Kidney (tissue), 14 donors: ENCODE data around the gene WNT6. TPM values are rescaled to one million over a fixed set of nuclear protein-coding genes. Genes with fewer than 3 reads are reported as not detected.

Experiments used
- DNase-seq, 5 donors: peaks; one replicate each; pipeline ENCODE4 v3.0.0-alpha.2; 2013 to 2020
- FAIRE-seq: peaks from 2 replicates; lab custom pipeline; 2012; peaks lifted over from hg19 to GRCh38; lab: Jason Lieb, UNC
- H3K27ac ChIP-seq, 2 donors: one replicate each; pipeline ENCODE4 v1.7.0; 2013; ENCODE audit warnings: low read depth in 2 of 2, low read length in 2 of 2, inconsistent platforms in 1 of 2
- H3K27me3 ChIP-seq: one replicate; pipeline ENCODE4 v1.7.1; 2013; ENCODE audit warnings: low read length, inconsistent platforms; ENCODE audit not compliant: control insufficient read depth, insufficient read depth
- H3K36me3 ChIP-seq, 3 donors: one replicate each; pipeline versions ENCODE4 v1.7.0 to v1.7.1; 2013; ENCODE audit warnings: low read length in 3 of 3, control low read depth in 1 of 3, inconsistent platforms in 1 of 3; ENCODE audit not compliant: insufficient read depth in 3 of 3, control insufficient read depth in 2 of 3
- H3K4me1 ChIP-seq, 3 donors: one replicate each; pipeline versions ENCODE4 v1.7.0 to v1.7.1; 2013; ENCODE audit warnings: low read length in 3 of 3, inconsistent platforms in 1 of 3, low read depth in 1 of 3; ENCODE audit not compliant: control insufficient read depth in 2 of 3, insufficient read depth in 2 of 3
- H3K4me3 ChIP-seq, 3 donors: one replicate each; pipeline versions ENCODE4 v1.7.0 to v1.8.1; 2013; ENCODE audit warnings: low read length in 3 of 3, control low read depth in 1 of 3, inconsistent platforms in 1 of 3
- H3K9ac ChIP-seq, 3 donors: one replicate each; pipeline versions ENCODE4 v1.7.0 to v1.7.1; 2013; ENCODE audit warnings: low read length in 3 of 3, control low read depth in 1 of 3, inconsistent platforms in 1 of 3
- H3K9me3 ChIP-seq, 3 donors: one replicate each; pipeline versions ENCODE4 v1.7.0 to v1.7.1; 2013; ENCODE audit warnings: low read length in 3 of 3, control low read depth in 1 of 3, inconsistent platforms in 1 of 3; ENCODE audit not compliant: control insufficient read depth in 2 of 3, insufficient read depth in 1 of 3
- CTCF ChIP-seq: IDR thresholded peaks from 3 replicates; pipeline ENCODE4 v1.5.1; 2012; ENCODE audit warnings: mild to moderate bottlenecking, moderate library complexity, borderline replicate concordance; ENCODE audit not compliant: insufficient read depth; ENCODE audit errors: extremely low read depth
- intact Hi-C: fragments of 100-400 bp; cut with DNase I; formaldehyde crosslinking; loops from one replicate; pipeline ENCODE4 v1.11.1; 2022
- polyA plus RNA-seq: library from polyadenylated mRNA; stranded (reverse); fragments of 350-450 nt; fragmentation: Illumina TruSeq; extraction: RNeasy Lipid Tissue Mini Kit (QIAGEN cat#74804); gene quantifications from one replicate; pipeline ENCODE4 v1.2.3, GENCODE V29; 2014; ENCODE audit warnings: low read depth, low replicate concordance; ENCODE audit not compliant: insufficient read depth
- total RNA-seq: library from RNA; stranded (reverse); fragmentation: NEBNext Ultra II Directional; extraction: Animal tissue kit (Norgen Biotek cat#: 25700); gene quantifications from one replicate; pipeline ENCODE4 v1.2.1, GENCODE V29; 2021
- donor health status: control.
- donor health status: control.
- donor health status: control.
- donor health status: control.
- donor health status: control.
- donor health status: DM: yes; HTN: yes; CAD: no.
- donor health status: Normal renal cell carcinoma (clear cell type).

WNT6 gene
- total and polyA plus RNA-seq, 2 donors from 2014 or later: 0.57 to 0.75 TPM

- H3K9ac ChIP-seq: no peak overlapping the region
- peaks cover 0 to 14% (median 0%) of the 10 kb centered on the region in 3 donors for H3K4me1 ChIP-seq
- H3K36me3 ChIP-seq: no peaks in the 10 kb centered on the region
- H3K9me3 ChIP-seq: no peaks in the 10 kb centered on the region
- H3K27me3 ChIP-seq: peaks cover 15% of the 10 kb centered on the region
- peak; percentile 45 for TF ChIP-seq CTCF
- intact Hi-C loops: no loop called here
- DNase-seq (peak; percentile 80 to 95 (median 84)), FAIRE-seq (no peak)
- peak overlapping the region in 1 of 3 donors; percentile 3 for H3K4me3 ChIP-seq
- no peak overlapping the region for H3K27ac ChIP-seq
Observed at GRCh38 chr2:218892693-218893348, 33.2 kb downstream of the WNT6 start.

- FAIRE-seq: no peak
- peaks cover 17% of the 10 kb centered on the region for H3K27me3 ChIP-seq
Observed at GRCh38 chr2:218893349-218894150, 33.9 kb downstream of the WNT6 start.

GRCh38 chr2:218894151-218894879 lies 34.7 kb downstream of the WNT6 start:
- DNase-seq (peak in 2 of 5 donors; percentile 47 to 83), FAIRE-seq (no peak)
- Histone ChIP-seq H3K4me3 (no peak overlapping the region), H3K9me3 (no peaks in the 10 kb centered on the region), H3K9ac (no peak overlapping the region), H3K36me3 (no peaks in the 10 kb centered on the region), H3K4me1 (peaks cover 0 to 14% (median 0%) of the 10 kb centered on the region in 3 donors), H3K27me3 (peaks cover 20% of the 10 kb centered on the region), H3K27ac (no peak overlapping the region)
- intact Hi-C loops: no loop called here
- no peak for TF ChIP-seq CTCF

More at GRCh38 chr2:218893349-218894150, 33.9 kb downstream of the WNT6 start:
- intact Hi-C loops: no loop called here
- Histone ChIP-seq H3K4me1 (peaks cover 0 to 14% (median 0%) of the 10 kb centered on the region in 3 donors), H3K9me3 (no peaks in the 10 kb centered on the region), H3K27ac (no peak overlapping the region), H3K9ac (no peak overlapping the region), H3K36me3 (no peaks in the 10 kb centered on the region), H3K4me3 (peak overlapping the region in 1 of 3 donors; percentile 3)
- TF ChIP-seq CTCF: no peak
- peak in 1 of 5 donors; percentile 48 for DNase-seq
